Liver (tissue), 9 donors: ENCODE results near the gene RMND5A. TPM values are rescaled to one million over a fixed set of nuclear protein-coding genes. Genes with fewer than 3 reads are reported as not detected.

Experiments used
- DNase-seq: peaks from one replicate; pipeline ENCODE4 v3.0.0-alpha.2; 2017; ENCODE audit warnings: low spot score
- H3K27ac ChIP-seq, 2 donors: one replicate each; pipeline ENCODE4 v1.7.0; 2013; ENCODE audit warnings: inconsistent platforms in 2 of 2, low read length in 2 of 2, control low read depth in 1 of 2, low read depth in 1 of 2, mild to moderate bottlenecking in 1 of 2
- H3K27me3 ChIP-seq, 4 donors: one replicate each; pipeline versions ENCODE4 v1.6.1 to v1.7.0; 2013; ENCODE audit warnings: low read length in 3 of 4, inconsistent platforms in 1 of 4, mild to moderate bottlenecking in 1 of 4, moderate library complexity in 1 of 4; ENCODE audit not compliant: control insufficient read depth in 4 of 4, insufficient read depth in 4 of 4
- H3K36me3 ChIP-seq, 4 donors: one replicate each; pipeline versions ENCODE4 v1.6.1 to v1.7.0; 2013; ENCODE audit warnings: low read length in 3 of 4, mild to moderate bottlenecking in 3 of 4, low read depth in 1 of 4, moderate library complexity in 1 of 4; ENCODE audit not compliant: control insufficient read depth in 4 of 4, insufficient read depth in 3 of 4
- H3K4me1 ChIP-seq, 4 donors: one replicate each; pipeline versions ENCODE4 v1.6.1 to v1.7.0; 2013; ENCODE audit warnings: low read length in 3 of 4, mild to moderate bottlenecking in 3 of 4, moderate library complexity in 1 of 4; ENCODE audit not compliant: control insufficient read depth in 4 of 4, insufficient read depth in 4 of 4
- H3K4me3 ChIP-seq, 3 donors: one replicate each; pipeline versions ENCODE4 v1.6.1 to v1.7.0; 2013; ENCODE audit warnings: low read length in 3 of 3, control low read depth in 1 of 3, low read depth in 1 of 3, mild to moderate bottlenecking in 1 of 3
- H3K9ac ChIP-seq, 2 donors: one replicate each; pipeline ENCODE4 v1.7.0; 2013; ENCODE audit warnings: low read length in 2 of 2, mild to moderate bottlenecking in 2 of 2, moderate library complexity in 2 of 2, control low read depth in 1 of 2, low read depth in 1 of 2
- H3K9me3 ChIP-seq, 4 donors: one replicate each; pipeline versions ENCODE4 v1.6.1 to v1.7.0; 2013; ENCODE audit warnings: low read length in 3 of 4; ENCODE audit not compliant: control insufficient read depth in 4 of 4
- EGR1 ChIP-seq, 2 donors: IDR thresholded peaks; 2 replicates each; pipeline ENCODE4 v1.6.1; 2016 to 2018; ENCODE audit warnings: antibody characterized with exemption in 2 of 2, low read depth in 2 of 2
- FOXA1 ChIP-seq: IDR thresholded peaks from 2 replicates; pipeline ENCODE4 v1.6.1; 2016; ENCODE audit warnings: antibody characterized with exemption
- GABPA ChIP-seq, 2 donors: IDR thresholded peaks in 1 of 2; conservative IDR thresholded peaks in 1 of 2; 2 replicates each; pipeline ENCODE4 v1.6.1; 2016; ENCODE audit warnings: antibody characterized with exemption in 2 of 2, mild to moderate bottlenecking in 1 of 2, moderate library complexity in 1 of 2
- HNF4A ChIP-seq, 2 donors: conservative IDR thresholded peaks; 2 replicates each; pipeline ENCODE4 v1.6.1; 2016; ENCODE audit warnings: antibody characterized with exemption in 2 of 2, mild to moderate bottlenecking in 2 of 2
- HNF4G ChIP-seq: IDR thresholded peaks from 2 replicates; pipeline ENCODE4 v1.6.1; 2016; ENCODE audit warnings: antibody characterized with exemption
- JUND ChIP-seq, 2 donors: IDR thresholded peaks; 2 replicates each; pipeline ENCODE4 v1.6.1; 2016; ENCODE audit warnings: antibody characterized with exemption in 2 of 2
- MAX ChIP-seq: IDR thresholded peaks from 2 replicates; pipeline ENCODE4 v1.6.1; 2016; ENCODE audit warnings: antibody characterized with exemption
- NR2F2 ChIP-seq: IDR thresholded peaks from 2 replicates; pipeline ENCODE4 v1.6.1; 2016; ENCODE audit warnings: antibody characterized with exemption
- RAD21 ChIP-seq, 2 donors: IDR thresholded peaks; 2 replicates each; pipeline ENCODE4 v1.6.1; 2016; ENCODE audit warnings: antibody characterized with exemption in 2 of 2, mild to moderate bottlenecking in 2 of 2
- REST ChIP-seq: IDR thresholded peaks from 2 replicates; pipeline ENCODE4 v1.6.1; 2016; ENCODE audit warnings: antibody characterized with exemption, mild to moderate bottlenecking
- RXRA ChIP-seq, 2 donors: IDR thresholded peaks; 2 replicates each; pipeline ENCODE4 v1.6.1; 2017 to 2018; ENCODE audit warnings: antibody characterized with exemption in 2 of 2, mild to moderate bottlenecking in 1 of 2
- SP1 ChIP-seq: IDR thresholded peaks from 2 replicates; pipeline ENCODE4 v1.6.1; 2018; ENCODE audit warnings: antibody characterized with exemption, mild to moderate bottlenecking
- TAF1 ChIP-seq: conservative IDR thresholded peaks from 2 replicates; pipeline ENCODE4 v1.6.1; 2016; ENCODE audit warnings: antibody characterized with exemption, mild to moderate bottlenecking
- YY1 ChIP-seq: IDR thresholded peaks from 2 replicates; pipeline ENCODE4 v1.6.1; 2016; ENCODE audit warnings: antibody characterized with exemption, mild to moderate bottlenecking
- WGBS: extraction: QIAGEN DNeasy Blood & Tissue Kit; methylation state at CpG from one replicate; pipeline ENCODE4 v1.1.7; 2013; 5-methylcytosine and 5-hydroxymethylcytosine counted together
- polyA plus RNA-seq, 2 donors: library from polyadenylated mRNA; stranded (reverse) in 1 of 2; unstranded in 1 of 2; fragments of 200-250 nt in 1 of 2; fragments of >200 nt in 1 of 2; fragmentation: Nextera tagmentation in 1 of 2; extraction: Ambion mirVana in 1 of 2; gene quantifications; one replicate each; pipeline versions ENCODE4 v1.2.1 to v1.2.3, GENCODE V29; 2013 to 2015
- total RNA-seq, 2 donors: library from RNA; depleted of rRNA; stranded (reverse); fragments of >200 nt; gene quantifications; one replicate each; pipeline ENCODE4 v1.2.3, GENCODE V29; 2014
- TF ChIP-seq, protein P1 (sequence below): IDR thresholded peaks from 2 replicates; pipeline ENCODE4 v1.6.1; 2016; ENCODE audit warnings: antibody characterized with exemption
- TF ChIP-seq, protein P2 (sequence below): fragments of 150-350 bp; IDR thresholded peaks from 2 replicates; pipeline ENCODE4 v1.5.1; 2017; ENCODE audit warnings: improper control_type of control experiment, low read depth, low read length; ENCODE audit not compliant: missing input control
- donor health status: healthy.
- donor health status: healthy.
- donor health status: healthy.
- donor health status: healthy.
- donor health status: healthy.

RMND5A gene
- total and polyA plus RNA-seq, 4 donors, result 8.8 to 74.5 (median 29.2) TPM

GRCh38 chr2:86772611-86773010, 52.5 kb downstream of the RMND5A start:
- Histone ChIP-seq H3K9ac (no peak overlapping the region), H3K4me1 (no peaks in the 10 kb centered on the region), H3K27ac (no peak overlapping the region), H3K4me3 (no peak overlapping the region), H3K36me3 (peaks cover 8 to 61% (median 42%) of the 10 kb centered on the region in 4 donors), H3K9me3 (no peaks in the 10 kb centered on the region), H3K27me3 (no peaks in the 10 kb centered on the region)
- no peak for DNase-seq
- TF ChIP-seq EGR1 (IDR thresholded peaks at IDR 0.05; ENCODE audit: low read depth in 2 of 2) (no peak), YY1 (no peak), RXRA (IDR thresholded peaks at IDR 0.05) (no peak), NR2F2 (no peak), TAF1 (no peak), FOXA1 (no peak), MAX (no peak), HNF4G (no peak), RAD21 (IDR thresholded peaks at IDR 0.05) (no peak), HNF4A (conservative IDR thresholded peaks at IDR 0.05) (no peak), JUND (IDR thresholded peaks at IDR 0.05) (no peak), SP1 (no peak)
- TF ChIP-seq, protein P1, sequence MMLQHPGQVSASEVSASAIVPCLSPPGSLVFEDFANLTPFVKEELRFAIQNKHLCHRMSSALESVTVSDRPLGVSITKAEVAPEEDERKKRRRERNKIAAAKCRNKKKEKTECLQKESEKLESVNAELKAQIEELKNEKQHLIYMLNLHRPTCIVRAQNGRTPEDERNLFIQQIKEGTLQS, result no peak
- 92% methylated on average over 5 of the region's 5 CpGs for WGBS

DNA sequence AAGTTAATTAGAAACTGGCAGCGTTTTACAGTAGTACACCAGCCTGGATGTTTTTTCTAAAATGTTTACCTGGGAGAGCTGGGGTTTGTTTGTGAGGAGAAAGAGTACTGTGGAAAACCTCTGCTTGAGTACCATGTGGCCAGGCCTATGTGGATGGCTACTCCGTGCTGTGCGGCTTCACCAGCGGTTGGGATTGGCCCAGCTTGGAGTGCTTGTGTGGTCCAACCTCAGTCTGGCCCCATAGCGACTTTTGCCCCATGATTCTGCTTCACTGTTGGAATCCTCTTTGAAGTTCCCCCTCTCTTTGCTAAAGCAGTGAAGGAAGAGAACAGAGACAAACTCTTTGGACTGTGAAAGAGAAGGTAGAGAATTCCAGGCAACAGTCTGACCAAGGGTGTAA, 54.8 kb downstream of the RMND5A start:
- H3K36me3 ChIP-seq, result peaks cover 7 to 50% (median 34%) of the 10 kb centered on the region in 4 donors
- H3K4me1 ChIP-seq, result no peaks in the 10 kb centered on the region
- no peaks in the 10 kb centered on the region for H3K9me3 ChIP-seq
- no peak overlapping the region for H3K4me3 ChIP-seq
- DNase-seq, result no peak
- TF ChIP-seq TAF1, result no peak
- H3K9ac ChIP-seq, result no peak overlapping the region
- WGBS, result 94% methylated on average over 5 of the region's 5 CpGs
- H3K27ac ChIP-seq, result no peak overlapping the region
- no peaks in the 10 kb centered on the region for H3K27me3 ChIP-seq

GRCh38 chr2:86775338-86775737, 55.2 kb downstream of the RMND5A start:
- Histone ChIP-seq H3K9me3 (no peaks in the 10 kb centered on the region), H3K36me3 (peaks cover 6 to 46% (median 29%) of the 10 kb centered on the region in 4 donors), H3K27ac (no peak overlapping the region), H3K4me3 (no peak overlapping the region), H3K27me3 (no peaks in the 10 kb centered on the region), H3K4me1 (no peaks in the 10 kb centered on the region), H3K9ac (no peak overlapping the region)
- TF ChIP-seq HNF4A (conservative IDR thresholded peaks at IDR 0.05) (no peak), GABPA (IDR thresholded peaks at IDR 0.05 in 1 of 2, conservative IDR thresholded peaks at IDR 0.05 in 1 of 2) (no peak), JUND (IDR thresholded peaks at IDR 0.05) (no peak), RAD21 (IDR thresholded peaks at IDR 0.05) (no peak), EGR1 (IDR thresholded peaks at IDR 0.05; ENCODE audit: low read depth in 2 of 2) (no peak), REST (no peak), MAX (no peak), YY1 (no peak), NR2F2 (no peak), TAF1 (no peak)
- TF ChIP-seq, protein P2, sequence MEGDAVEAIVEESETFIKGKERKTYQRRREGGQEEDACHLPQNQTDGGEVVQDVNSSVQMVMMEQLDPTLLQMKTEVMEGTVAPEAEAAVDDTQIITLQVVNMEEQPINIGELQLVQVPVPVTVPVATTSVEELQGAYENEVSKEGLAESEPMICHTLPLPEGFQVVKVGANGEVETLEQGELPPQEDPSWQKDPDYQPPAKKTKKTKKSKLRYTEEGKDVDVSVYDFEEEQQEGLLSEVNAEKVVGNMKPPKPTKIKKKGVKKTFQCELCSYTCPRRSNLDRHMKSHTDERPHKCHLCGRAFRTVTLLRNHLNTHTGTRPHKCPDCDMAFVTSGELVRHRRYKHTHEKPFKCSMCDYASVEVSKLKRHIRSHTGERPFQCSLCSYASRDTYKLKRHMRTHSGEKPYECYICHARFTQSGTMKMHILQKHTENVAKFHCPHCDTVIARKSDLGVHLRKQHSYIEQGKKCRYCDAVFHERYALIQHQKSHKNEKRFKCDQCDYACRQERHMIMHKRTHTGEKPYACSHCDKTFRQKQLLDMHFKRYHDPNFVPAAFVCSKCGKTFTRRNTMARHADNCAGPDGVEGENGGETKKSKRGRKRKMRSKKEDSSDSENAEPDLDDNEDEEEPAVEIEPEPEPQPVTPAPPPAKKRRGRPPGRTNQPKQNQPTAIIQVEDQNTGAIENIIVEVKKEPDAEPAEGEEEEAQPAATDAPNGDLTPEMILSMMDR, result no peak
- no peak for DNase-seq
- WGBS, result 74% methylated on average over 4 of the region's 4 CpGs
